GF-D8 (cell line): ENCODE measurements around the gene LRRC32.

Source experiments
- DNase-seq: peaks from one replicate; lab custom pipeline; 2025; lab: John Stamatoyannopoulos, UW

Gene LRRC32

DNA sequence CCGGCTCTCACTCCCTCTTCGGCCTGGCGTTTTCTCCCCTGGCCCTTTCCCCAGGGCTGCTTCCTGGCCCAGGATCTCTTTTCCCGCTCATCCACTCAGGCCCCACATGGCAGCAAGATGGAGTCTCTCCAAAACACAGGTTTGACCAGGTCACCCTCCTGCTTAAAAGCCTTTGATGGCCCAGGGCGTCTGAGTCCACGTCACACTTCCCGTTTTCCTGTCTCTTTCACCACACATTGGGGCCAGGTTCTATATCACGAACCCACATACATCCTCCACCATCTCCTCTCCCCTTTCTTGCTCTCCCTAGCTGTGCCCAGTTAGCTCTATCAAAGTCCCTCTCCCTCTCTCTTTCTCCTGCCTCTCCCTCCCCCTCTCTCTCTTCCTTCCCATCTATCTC, 7.8 kb upstream of the LRRC32 start:
- no peak for DNase-seq

DNA sequence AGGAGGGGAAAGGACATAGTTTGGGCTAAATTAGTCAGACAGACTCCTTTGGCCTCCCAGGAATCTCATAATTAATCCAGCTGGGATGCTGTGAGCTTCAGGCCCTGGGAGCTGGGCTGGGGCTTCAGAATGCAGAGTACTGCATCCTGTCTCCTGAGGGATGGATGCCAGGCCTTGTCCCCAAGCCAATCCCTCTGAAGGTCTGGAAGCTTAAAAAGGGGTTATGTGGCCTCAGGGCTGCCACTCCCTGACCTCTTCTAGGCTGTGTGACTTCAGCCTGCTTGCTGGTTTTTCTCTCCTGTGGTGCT, 6.9 kb upstream of the LRRC32 start:
- no peak for DNase-seq

DNA sequence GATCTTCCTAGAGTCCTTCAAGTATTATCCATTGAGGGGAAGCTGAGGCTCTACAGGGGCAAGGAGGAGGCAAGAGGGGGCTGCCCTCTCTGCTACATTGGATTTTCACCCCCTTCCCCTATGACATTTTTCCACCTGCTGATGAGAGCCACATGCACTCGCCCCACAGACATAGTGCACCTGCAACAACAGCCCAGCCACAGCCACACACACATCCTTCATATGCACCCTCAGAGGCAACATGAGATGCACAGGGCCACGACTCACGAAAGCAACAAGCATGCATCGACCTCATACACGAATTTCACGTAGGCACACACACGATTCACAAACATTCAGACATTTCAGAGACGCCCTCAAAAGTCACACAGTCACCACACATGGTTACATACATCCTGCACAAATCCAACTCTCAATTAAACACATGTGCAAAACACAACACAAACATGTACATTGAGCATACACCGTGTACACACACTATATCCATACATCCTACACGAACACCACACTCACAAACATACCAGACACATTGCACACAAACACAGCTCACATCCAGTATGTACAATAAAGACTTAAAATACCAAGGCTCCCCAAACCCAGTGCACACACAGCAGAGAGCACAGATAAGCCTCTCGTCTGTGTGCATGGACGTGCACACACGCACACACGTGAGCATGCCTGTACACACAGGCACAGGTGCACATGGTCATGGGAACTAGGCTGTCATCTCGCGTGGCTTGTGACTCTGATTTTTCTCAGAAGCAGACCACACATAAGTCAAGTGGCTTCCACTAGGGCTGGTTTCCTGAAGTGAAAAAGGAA, 6.3 kb upstream of the LRRC32 start:
- no peak for DNase-seq

DNA sequence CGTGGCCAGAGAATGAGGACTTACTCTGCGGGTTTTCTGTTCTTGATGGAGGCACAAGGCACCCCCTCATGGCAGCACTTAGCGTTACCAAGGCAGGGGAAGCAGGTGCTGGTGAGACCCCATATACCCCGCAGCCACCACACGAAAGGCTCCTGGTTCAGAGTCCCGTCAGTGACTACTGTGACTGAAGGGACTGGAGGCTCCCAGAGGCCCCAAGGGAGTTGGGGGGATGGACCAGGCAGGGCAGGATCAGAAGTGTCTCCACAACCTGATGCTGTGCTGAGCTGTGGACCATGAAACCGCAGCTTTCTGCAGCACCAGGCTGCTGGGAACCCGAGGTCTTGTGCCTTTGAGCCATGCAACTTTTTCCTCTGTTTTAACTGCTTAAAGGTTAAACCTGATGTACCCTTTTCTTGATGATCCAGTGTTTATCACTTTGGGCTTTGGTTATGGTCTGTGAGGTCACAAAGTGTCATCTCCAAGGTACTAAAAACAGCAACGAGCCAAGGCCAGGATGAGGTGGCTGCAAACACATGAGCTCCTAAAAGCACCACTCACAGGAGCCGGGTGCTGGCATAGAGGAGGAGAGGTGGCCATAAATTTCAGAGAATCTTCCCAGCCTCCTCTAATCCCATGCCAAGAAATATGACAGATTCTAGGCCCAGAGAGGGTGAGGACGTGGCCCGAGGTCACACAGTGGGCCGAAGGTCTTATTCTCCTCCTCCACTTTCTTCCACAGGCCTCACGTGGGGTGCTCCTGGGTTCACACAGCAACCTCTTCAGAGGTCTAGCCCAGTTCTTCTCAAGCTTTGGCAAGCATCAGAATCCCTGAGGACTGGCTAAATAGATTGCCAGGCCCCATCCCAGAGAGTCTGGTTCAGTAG, 4.2 kb upstream of the LRRC32 start:
- peak; percentile 11 for DNase-seq

DNA sequence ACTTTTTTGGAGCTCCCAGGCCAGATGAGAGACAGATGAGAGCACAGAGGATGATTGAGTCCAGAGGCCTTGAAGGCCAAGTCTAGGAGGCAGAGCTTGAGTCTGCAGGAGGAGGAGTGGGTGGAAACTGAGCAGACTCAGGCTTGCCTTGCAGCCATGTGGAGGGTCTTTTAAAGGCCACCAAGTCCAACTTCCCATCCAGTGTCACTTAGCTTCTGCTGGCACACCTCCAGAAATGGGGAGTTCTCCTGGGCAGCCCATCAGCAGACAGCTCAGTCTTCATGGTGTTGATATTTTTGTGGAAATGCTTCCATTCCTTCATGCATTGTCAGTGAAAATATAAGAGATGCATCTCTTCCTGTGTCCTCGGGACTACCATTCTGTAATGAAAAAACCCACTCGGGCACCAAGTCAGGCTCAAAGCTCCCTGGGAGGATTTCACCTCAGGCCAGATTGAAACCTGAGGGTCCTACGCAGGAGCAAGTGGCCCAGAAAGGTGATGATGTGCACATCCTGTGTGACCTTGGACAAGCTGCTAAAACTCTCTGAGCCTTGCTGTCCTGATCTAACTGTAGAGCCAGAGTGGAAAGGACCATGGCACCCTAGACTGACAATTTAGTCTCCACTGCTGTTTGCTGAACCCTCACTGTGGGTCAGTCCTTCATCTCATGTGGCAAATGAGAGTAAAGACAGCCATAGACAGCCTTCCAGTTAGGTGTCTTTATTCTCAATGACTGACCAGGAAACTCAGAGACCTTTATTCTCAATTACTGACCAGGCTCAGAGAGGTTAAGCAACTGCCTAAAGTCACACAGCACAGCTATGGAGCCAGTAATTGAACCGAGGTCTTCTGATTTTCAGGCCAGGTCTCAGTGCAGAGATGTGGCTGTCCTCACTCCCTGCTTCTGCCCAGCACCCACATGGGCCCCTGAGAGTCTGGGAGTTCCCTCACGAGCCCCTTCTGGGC, 2.9 kb upstream of the LRRC32 start:
- DNase-seq: no peak

DNA sequence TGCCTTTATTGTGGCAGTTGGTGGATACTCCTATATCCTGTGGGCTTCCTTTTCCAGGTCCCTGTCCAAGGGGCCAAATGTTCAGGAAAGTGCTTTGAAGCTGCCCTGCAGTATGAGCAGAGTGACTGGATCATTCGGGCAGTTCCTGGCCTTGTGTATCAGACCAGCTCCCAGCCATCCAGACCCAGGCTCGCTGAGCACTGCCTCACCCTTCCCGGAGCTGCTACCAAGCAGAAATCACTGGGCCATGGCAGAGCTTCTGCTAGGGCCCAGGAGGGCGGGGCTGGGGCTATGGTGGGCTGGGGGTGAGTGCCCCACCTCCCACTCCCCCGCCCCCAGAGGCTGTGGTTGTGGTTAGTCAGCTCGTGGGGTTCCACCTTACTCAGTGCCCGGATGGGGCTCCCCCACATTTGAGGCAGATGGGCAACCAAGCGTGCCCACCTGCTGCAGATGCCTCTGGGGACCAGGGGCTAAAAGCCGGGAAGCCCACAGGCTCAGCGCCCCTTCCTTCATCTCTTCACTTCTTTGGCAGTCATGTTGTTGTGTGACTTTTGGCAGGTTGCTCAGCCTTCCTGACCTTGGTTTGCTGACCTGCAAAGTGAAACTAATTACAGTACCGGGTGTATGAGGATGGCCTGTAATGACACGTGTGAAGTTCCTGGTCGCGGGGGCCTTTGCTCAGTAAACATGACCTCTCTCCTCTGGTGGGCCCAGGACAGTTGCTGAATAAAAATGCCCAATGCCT, 2.1 kb upstream of the LRRC32 start:
- no peak for DNase-seq

DNA sequence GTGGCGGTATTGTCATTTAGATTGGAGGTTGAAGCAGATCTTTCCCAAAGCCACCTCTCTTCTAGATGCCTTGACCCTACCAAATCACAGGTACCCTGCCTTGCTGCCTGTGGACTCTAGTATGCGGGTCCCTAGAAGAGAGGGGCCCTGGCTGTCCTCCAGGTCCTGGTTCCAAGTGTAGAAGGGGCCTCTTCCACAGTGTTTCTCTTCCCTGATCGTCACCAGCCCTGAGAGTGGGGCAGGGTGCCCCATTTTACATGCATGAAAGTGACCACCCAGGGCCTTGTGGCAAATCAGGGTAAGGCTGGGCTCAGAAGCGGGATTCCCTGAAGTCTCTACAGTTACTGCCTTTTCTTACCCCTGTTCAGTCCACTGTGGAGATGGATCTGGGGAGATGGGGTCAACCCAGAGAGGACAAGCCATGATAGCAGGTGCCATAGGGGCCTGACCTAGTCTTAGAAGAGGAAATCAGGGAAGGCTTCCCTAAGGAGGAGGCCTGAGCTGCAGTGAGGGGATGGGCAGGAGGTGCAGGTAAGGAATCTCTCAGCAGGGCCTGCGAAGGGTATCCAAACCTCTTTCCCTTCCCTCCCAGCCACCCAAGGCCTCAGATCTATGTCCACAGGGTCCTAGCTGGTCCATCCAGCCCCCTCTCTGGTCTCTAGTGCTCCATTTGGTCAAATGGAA, 1.2 kb upstream of the LRRC32 start:
- DNase-seq: no peak

DNA sequence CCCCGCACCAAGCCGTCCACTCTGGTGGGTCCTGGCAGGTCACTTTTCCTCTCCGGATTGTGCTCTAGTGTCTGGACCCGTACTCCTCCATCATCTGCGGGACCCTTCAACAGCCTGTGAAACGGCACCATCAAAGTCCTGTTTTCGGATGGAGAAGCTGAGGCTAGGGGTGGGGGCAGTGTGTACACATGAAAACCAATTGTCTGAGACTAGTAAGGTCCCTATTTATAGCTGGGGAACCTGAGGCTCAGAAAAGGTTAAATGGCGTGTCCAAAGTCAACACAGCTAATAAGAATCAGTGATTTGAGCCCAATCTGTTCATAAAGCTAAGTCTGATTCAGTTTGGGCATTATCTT, 668 bp upstream of the LRRC32 start:
- no peak for DNase-seq

DNA sequence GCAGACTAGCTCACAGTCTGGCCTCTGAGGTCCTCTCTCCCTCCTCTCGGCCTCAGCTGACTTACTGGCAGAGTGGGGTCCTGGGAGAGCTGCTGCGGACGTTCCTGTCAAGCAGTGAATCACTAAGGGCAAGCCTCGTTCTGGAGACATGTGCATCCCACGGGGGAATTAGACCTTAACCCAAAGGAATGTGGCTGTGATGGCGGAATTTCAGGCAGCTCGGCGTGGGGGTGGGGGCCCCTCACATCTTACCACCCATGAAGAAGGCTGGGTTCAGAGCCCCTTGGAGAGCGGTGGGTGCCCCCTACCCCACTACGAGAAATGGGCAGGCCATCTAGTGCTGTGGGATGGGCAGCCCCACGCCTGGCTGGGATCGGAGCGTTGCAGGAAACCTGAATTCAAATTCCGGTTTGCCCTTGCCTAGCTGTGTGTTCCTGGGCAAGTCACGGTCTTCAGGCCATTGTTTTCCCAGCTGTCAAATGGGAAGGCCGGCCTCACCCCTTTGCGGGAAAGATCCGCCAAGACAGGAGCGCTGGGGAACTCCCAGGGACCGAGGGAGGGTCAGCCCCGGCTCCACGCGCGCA, 554 bp downstream of the LRRC32 start:
- no peak for DNase-seq

DNA sequence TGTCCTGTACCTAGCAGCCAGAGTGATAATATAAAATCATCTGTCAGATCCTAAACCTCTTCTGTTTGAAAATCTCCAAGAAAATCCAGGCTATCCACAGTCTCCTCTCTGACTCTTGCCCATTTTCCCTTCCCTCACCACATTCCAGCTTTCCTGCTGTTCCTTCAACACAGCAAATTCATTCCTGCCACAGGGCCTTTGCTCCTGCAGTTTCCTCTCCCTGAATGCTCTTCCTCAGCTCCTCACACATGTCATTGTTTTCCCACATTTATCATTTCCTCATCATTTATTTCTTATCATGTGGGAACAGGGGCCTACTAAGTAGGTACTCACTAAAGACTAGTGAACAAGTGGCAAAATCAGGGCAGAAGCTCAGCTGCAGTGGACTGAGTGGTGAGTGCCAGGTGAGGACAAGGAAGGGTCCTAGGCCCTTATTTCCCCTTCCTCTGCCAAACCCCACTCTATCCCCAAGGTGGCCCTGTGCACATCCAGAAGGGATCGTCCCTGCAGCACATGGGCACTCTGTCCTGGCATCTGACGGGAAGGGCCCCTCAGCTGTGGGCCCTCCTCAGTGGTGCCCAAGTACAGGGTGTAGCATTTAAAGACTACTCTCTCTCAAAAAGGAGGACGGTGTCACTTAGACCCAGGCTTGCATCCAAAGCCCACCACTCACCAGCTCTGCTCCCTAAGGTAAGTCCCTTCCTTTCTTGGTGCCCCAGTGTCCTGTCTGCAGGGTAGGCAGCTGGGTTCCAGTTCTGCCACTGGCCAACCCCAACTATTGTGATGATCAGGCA, 2.0 kb downstream of the LRRC32 start:
- no peak for DNase-seq

DNA sequence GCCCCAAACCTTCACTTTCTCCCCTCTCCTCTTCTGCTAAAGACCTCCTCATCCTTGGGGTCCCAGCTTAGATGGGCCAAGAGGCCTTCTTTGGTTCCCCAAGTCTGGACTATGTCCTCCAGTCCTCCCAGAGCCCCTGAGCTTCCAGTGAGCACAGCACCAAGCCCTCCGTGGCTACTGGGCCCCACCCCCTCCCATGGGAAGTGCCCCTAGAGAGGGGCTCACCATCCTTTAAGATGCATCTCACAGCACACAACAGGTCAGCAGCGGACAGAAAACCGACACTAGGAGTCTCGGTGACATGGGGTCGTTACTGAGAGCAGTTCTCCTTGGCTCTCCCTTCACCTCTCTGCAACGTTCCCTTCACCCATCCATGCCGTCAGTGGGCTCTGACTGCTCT, 2.7 kb downstream of the LRRC32 start:
- DNase-seq: no peak

DNA sequence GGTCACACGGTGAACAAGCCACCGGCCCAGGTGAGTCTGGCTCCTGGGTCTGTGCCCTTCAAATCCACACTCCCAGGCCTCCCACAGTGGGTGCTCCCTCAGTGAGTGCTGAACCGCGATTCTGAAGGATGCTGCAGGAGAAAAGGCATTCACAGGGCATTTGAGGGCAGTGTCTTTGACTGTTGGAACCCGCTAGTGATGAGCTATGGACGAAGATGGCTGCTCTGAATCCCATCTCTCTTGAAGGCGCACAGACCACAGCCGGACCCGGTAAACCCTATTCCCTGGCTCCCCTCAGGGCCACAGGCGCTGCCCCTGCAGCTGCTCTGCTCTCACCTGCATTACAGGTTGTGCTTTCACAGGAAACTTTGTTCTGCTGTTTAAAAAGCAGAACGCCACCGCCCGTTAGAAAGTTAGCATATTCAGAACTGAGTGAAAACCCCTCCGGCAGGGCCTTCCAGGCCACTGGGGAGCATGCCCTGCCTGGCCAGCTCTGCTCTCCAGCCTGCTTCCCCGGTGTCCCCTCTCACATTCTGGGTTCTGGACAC, 3.2 kb downstream of the LRRC32 start:
- no peak for DNase-seq

DNA sequence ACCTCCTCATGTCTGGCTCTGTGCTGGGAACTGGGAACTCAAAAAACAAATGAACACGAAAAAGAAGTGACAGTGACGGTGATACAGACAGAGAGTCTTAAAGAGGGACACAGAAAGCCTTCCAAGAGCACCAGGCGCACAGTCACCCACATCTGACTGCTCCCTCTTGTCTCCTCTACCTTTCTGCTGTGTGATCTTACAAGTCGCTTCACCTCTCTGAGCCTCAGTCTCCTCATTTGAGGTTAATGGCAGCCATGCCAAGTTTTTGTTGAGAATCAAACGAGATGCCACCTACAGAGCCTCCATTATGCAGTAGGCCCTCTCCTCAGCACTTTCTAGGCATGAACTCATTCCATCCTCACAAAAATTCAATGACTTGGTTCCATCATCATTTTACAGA, 3.7 kb downstream of the LRRC32 start:
- no peak for DNase-seq

DNA sequence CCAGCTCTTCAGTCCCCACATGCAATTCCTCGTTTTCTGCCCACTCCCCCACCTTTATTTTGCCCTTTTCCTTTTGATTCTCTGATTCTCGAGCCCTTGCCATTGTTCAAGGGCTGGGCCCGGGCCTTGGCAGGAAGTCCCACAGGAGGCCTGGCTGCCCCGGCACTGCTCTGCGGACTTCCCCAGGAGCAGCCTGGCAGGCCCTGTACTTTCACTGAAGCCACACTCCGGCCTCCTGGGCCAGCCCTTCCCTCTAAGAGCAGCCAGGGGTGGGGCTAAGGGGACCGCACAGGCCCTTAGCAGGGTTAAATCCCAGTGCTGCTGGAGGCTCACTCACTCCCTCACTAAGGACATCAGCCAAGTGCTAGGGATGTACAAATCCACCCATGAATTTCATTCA, 4.1 kb downstream of the LRRC32 start:
- no peak for DNase-seq

DNA sequence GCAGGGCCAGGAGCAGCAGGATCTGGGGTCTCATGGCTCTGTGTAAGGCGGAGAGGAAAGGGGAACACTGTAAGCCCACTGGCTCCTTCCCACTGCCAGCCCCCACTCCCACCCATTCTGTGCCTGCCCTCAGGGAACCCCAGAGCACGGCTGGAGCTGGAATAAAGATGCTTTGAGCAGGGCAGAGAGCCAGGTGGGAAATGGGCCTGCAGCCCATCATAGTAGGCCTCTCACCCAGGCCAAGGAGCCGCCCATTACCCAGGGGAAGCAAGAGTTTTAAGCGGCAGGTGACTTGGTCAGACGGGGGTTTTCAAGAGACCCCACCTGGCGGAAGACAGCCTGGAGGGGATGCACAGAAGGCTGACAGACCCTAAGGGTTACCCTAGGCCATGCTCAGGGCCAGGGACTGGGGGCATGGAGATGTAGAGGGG, 4.6 kb downstream of the LRRC32 start:
- DNase-seq: no peak

DNA sequence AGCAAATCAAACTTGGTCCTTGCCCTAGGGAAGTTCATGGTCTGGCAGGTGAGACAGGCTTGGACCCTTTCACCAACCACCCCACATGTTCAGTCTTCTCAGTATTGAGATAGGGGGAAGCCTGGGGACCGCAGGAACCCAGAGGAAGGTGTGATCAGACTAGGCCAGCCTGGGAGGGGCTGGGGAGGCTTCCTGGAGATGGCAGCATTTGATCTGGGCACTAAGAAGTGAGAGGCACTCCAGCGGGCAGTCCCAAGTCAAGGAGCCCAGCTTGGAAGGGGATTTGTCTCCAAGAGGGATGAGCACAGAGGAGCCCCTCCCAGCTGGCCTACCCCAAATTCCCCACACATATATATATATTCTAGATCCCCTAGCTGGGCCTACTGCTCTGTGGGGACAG, 5.4 kb downstream of the LRRC32 start:
- no peak for DNase-seq

DNA sequence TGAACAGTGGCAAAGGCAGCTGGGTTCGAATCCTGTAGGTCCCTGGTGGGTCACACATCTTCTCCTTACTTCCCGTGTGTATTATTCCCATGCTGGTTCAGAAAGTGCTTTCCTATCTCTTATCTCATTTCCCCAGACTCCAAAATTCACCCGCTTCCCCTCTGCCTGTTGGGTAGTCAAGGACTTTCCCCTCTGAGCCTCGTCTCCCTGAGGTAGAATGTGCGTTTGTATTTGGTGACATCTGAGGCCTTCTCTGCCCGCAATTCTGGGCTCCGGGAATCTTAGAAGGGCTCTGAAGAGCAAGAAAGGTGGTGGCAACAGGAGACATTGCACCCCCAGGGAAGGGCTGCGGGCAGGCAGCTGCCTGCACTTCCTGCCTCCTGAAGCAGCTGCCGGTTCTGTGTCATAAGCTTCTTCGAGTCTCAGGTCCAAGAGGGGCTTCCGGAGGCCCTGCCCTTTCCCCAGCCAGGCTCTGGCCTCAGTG, 5.9 kb downstream of the LRRC32 start:
- no peak for DNase-seq

DNA sequence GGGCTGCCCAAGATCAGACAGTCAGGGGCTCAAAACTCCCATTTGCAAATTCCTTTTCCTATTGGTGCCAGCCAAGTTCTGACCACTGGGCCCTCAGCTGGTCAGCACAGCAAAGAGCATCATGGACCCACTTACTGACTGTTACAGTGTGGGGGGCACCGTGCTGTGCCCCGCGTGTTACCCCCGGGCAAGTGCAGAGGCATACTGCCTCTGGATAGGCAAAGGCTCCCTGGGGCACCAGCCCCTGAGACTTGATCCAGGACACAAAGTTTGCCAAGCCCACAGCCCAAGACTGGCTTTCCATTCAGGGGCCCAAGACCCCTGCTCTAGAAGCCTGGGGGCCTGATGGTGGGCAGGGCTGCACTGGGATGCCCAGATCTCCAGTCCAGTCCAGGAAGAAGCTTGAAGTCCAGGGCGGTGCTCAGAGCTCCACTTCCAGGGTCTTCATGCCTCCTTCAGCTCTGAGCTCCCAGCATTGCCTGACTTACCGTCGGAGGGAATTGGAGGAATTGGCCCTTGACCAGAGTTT, 6.6 kb downstream of the LRRC32 start:
- DNase-seq: no peak

DNA sequence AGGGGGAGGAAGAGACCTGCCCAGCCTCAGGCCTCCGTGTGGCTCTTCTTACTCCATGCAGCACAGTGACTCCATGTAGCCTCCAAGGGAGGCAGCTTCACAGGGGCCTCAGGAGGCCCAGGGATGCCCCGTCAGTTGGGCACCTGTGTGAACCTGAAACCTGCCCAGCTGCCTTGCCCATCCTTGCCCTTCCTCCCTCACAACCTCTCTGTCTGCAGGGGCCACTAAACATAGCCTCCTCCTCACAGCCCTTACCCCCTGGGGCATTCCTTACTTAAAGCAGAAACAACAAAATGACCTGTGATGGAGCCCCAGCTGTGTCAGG, 7.1 kb downstream of the LRRC32 start:
- DNase-seq: no peak
